Karpas-422 (cell line): ENCODE measurements around the gene LONP1. TPM values are rescaled to one million over a fixed set of nuclear protein-coding genes. Genes with fewer than 3 reads are reported as not detected.
A peak's percentile ranks its signal among the peaks of the same experiment; 100 is the strongest.
"Not testable (repeated sequence)": the region's sequence is repeated elsewhere in the genome, so short reads cannot be mapped to it uniquely, and the experiment has no call there.

Source experiments
- DNase-seq: peaks from one replicate; pipeline ENCODE4 v3.0.0-alpha.2; 2015
- H2AFZ ChIP-seq: fragments of 200-600 bp; sonication (generic); 2 replicates; pipeline ENCODE4 v1.6.1; 2014; ENCODE audit warnings: antibody characterized with exemption, low read length, mixed read lengths
- H3K27ac ChIP-seq: fragments of 200-600 bp; sonication (generic); 2 replicates; pipeline ENCODE4 v1.5.1; 2014; ENCODE audit warnings: mild to moderate bottlenecking, low read length, moderate library complexity
- H3K27me3 ChIP-seq: fragments of 200-600 bp; sonication (generic); 2 replicates; pipeline ENCODE4 v1.6.1; 2014; ENCODE audit warnings: low read length, mixed read lengths
- H3K36me3 ChIP-seq: fragments of 200-600 bp; sonication (generic); 2 replicates; pipeline ENCODE4 v1.6.1; 2014; ENCODE audit warnings: low read length, mixed read lengths; ENCODE audit not compliant: insufficient read depth
- H3K4me1 ChIP-seq: fragments of 200-600 bp; sonication (generic); 2 replicates; pipeline ENCODE4 v1.6.1; 2014; ENCODE audit warnings: mild to moderate bottlenecking, low read length, mixed read lengths
- H3K4me2 ChIP-seq: fragments of 200-600 bp; sonication (generic); 2 replicates; pipeline ENCODE4 v1.6.1; 2014; ENCODE audit warnings: low read length, low read depth, mild to moderate bottlenecking; ENCODE audit not compliant: poor library complexity, severe bottlenecking
- H3K4me3 ChIP-seq: fragments of 200-600 bp; sonication (generic); 2 replicates; pipeline ENCODE4 v1.5.1; 2014; ENCODE audit warnings: mild to moderate bottlenecking, antibody characterized with exemption, low read length, mixed read lengths
- H3K79me2 ChIP-seq: fragments of 200-600 bp; sonication (generic); 2 replicates; pipeline ENCODE4 v1.6.1; 2014; ENCODE audit warnings: mild to moderate bottlenecking, low read length, mixed read lengths
- H3K9ac ChIP-seq: fragments of 200-600 bp; sonication (generic); 2 replicates; pipeline ENCODE4 v1.6.0; 2014; ENCODE audit warnings: low read length
- H3K9me2 ChIP-seq: fragments of 200-600 bp; sonication (generic), shearing (Covaris generic); replicated peaks from 2 replicates; pipeline ENCODE4 v1.6.0; 2014; ENCODE audit warnings: mild to moderate bottlenecking, low read length, moderate library complexity; ENCODE audit not compliant: insufficient read depth
- H3K9me3 ChIP-seq: fragments of 300-700, 200-600 bp; sonication (generic); 2 replicates; pipeline ENCODE4 v1.6.1; 2014; ENCODE audit warnings: low read length, mixed read lengths
- H4K20me1 ChIP-seq: fragments of 200-600 bp; sonication (generic); 2 replicates; pipeline ENCODE4 v1.6.1; 2014; ENCODE audit warnings: mild to moderate bottlenecking, antibody characterized with exemption, low read length, low read depth; ENCODE audit not compliant: insufficient read depth
- total RNA-seq: library from RNA; depleted of rRNA; stranded (reverse); fragments of >200 nt; shearing (Covaris generic); gene quantifications from 2 replicates; pipeline ENCODE4 v1.2.3, GENCODE V29; 2014; ENCODE audit warnings: low replicate concordance

Gene LONP1
- total RNA-seq, 1 experiment from 2014 or later, result 65.7 TPM

- DNase-seq, H3K4me3 ChIP-seq: not testable (repeated sequence)
These were observed 29.0 kb upstream of the LONP1 start for GRCh38 chr19:5748920-5749319.

DNA sequence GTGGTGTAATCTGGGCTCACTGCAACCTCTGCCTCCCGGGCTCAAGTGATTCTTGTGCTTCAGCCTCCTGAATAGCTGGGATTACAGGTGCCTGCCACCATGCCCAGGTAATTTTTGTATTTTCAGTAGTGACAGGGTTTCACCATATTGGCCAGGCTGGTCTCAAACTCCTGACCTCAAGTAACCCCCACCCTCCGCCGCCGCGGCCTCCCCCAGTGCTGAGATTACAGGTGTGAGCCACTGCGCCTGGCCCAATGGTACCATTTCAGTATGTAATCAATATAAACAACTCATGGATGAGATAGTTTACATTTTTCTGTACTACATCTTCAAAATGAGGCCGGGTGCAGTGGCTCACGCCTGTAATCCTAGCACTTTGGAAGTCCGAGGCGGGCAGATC is 25.1 kb upstream of the LONP1 start:
- DNase-seq, H3K4me3 ChIP-seq, H3K36me3 ChIP-seq, H3K79me2 ChIP-seq, H3K9ac ChIP-seq, H3K9me2 ChIP-seq, H3K4me2 ChIP-seq, H3K4me1 ChIP-seq, H3K27ac ChIP-seq, H4K20me1 ChIP-seq, H3K9me3 ChIP-seq, H2AFZ ChIP-seq, H3K27me3 ChIP-seq: not testable (repeated sequence)

More at GRCh38 chr19:5748920-5749319, 29.0 kb upstream of the LONP1 start:
- not testable (repeated sequence) for H3K79me2 ChIP-seq, H3K27me3 ChIP-seq, H3K9me3 ChIP-seq, H4K20me1 ChIP-seq, H3K4me2 ChIP-seq, H3K4me1 ChIP-seq, H3K27ac ChIP-seq, H3K36me3 ChIP-seq, H3K9me2 ChIP-seq, H2AFZ ChIP-seq, H3K9ac ChIP-seq

DNA sequence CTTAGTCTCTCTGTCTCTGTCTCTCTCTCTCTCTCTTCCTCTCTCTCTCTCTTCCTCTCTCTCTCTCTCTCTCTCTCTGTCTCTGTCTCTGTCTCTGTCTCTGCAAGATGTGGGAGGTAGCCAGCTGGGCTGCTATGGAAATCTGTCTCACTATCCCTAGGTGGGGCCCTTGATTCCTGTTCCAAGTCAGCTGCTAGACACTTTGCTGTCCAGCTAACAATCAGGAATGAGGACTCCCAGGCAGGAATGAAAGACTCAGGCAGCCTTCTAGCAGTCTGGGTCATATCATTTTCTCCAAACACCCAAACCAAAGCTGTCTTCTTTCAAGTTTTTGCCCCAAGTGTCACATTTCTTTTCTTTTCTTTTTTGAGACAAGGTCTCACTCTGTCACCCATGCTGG is 23.7 kb upstream of the LONP1 start:
- H3K9me3 ChIP-seq, result no peaks in the 10 kb centered on the region
- H3K9me2 ChIP-seq, result no peaks in the 10 kb centered on the region
- H3K4me3 ChIP-seq, result no peak overlapping the region
- no peaks in the 10 kb centered on the region for H3K27me3 ChIP-seq
- no peaks in the 10 kb centered on the region for H4K20me1 ChIP-seq
- H3K27ac ChIP-seq, result no peak overlapping the region
- no peaks in the 10 kb centered on the region for H3K36me3 ChIP-seq
- no peak overlapping the region for H3K9ac ChIP-seq
- H3K4me2 ChIP-seq, result no peak overlapping the region
- H3K79me2 ChIP-seq, result no peaks in the 10 kb centered on the region
- no peaks in the 10 kb centered on the region for H3K4me1 ChIP-seq
- H2AFZ ChIP-seq, result no peak overlapping the region
- DNase-seq, result no peak

- DNase-seq, result no peak
- Histone ChIP-seq H3K27me3 (no peaks in the 10 kb centered on the region), H2AFZ (no peak overlapping the region), H3K36me3 (no peaks in the 10 kb centered on the region), H3K9ac (no peak overlapping the region), H3K27ac (no peak overlapping the region), H4K20me1 (no peaks in the 10 kb centered on the region), H3K79me2 (no peaks in the 10 kb centered on the region), H3K4me3 (no peak overlapping the region), H3K9me2 (no peaks in the 10 kb centered on the region), H3K9me3 (no peaks in the 10 kb centered on the region), H3K4me2 (no peak overlapping the region), H3K4me1 (no peaks in the 10 kb centered on the region)
These were observed 22.1 kb upstream of the LONP1 start for GRCh38 chr19:5742051-5742450.

- H3K9me3 ChIP-seq, result no peaks in the 10 kb centered on the region
- no peaks in the 10 kb centered on the region for H4K20me1 ChIP-seq
These were observed 18.5 kb upstream of the LONP1 start for GRCh38 chr19:5738423-5738822.

DNA sequence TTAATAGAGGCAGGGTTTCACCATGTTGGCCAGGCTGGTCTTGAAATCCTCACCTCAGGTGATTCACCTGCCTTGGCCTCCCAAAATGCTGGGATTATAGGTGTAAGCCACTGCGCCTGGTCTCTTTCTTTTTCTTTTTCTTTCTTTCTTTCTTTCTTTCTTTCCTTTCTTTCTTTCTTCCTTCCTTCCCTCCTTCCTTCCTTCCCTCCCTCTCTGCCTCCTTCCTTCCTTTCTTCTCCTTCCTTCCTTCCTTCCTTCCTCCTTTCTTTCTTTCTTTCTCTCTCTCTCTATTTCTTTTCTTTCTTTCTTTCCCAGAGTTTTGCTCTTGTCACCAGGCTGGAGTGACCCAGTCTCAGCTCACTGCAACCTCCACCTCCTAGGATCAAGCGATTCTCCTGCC is 13.2 kb upstream of the LONP1 start:
- not testable (repeated sequence) for H3K4me1 ChIP-seq, H2AFZ ChIP-seq, H3K79me2 ChIP-seq

More at GRCh38 chr19:5738423-5738822, 18.5 kb upstream of the LONP1 start:
- no peaks in the 10 kb centered on the region for H3K36me3 ChIP-seq
- H3K27ac ChIP-seq, result no peak overlapping the region
- H3K4me3 ChIP-seq, result no peak overlapping the region
- H3K79me2 ChIP-seq, result no peaks in the 10 kb centered on the region
- no peaks in the 10 kb centered on the region for H3K27me3 ChIP-seq
- H3K4me2 ChIP-seq, result no peak overlapping the region
- H3K9me2 ChIP-seq, result no peaks in the 10 kb centered on the region
- H3K4me1 ChIP-seq, result no peaks in the 10 kb centered on the region
- H3K9ac ChIP-seq, result no peak overlapping the region
- DNase-seq, result no peak
- no peak overlapping the region for H2AFZ ChIP-seq

GRCh38 chr19:5727453-5728050 is 7.6 kb upstream of the LONP1 start:
- H3K4me3 ChIP-seq, result no peak overlapping the region
- H3K9me3 ChIP-seq, result no peaks in the 10 kb centered on the region
- H3K9ac ChIP-seq, result no peak overlapping the region
- H2AFZ ChIP-seq, result no peak overlapping the region
- H3K4me1 ChIP-seq, result no peaks in the 10 kb centered on the region
- no peak for DNase-seq
- no peaks in the 10 kb centered on the region for H3K79me2 ChIP-seq
- no peak overlapping the region for H3K4me2 ChIP-seq
- no peaks in the 10 kb centered on the region for H3K36me3 ChIP-seq
- H4K20me1 ChIP-seq, result no peaks in the 10 kb centered on the region
- H3K27ac ChIP-seq, result no peak overlapping the region
- H3K27me3 ChIP-seq, result no peaks in the 10 kb centered on the region
- H3K9me2 ChIP-seq, result no peaks in the 10 kb centered on the region

More for the DNA sequence above, 13.2 kb upstream of the LONP1 start:
- not testable (repeated sequence) for H3K9me3 ChIP-seq, H3K36me3 ChIP-seq, DNase-seq, H3K9ac ChIP-seq, H3K27ac ChIP-seq, H3K4me3 ChIP-seq, H4K20me1 ChIP-seq, H3K4me2 ChIP-seq, H3K27me3 ChIP-seq, H3K9me2 ChIP-seq

DNA sequence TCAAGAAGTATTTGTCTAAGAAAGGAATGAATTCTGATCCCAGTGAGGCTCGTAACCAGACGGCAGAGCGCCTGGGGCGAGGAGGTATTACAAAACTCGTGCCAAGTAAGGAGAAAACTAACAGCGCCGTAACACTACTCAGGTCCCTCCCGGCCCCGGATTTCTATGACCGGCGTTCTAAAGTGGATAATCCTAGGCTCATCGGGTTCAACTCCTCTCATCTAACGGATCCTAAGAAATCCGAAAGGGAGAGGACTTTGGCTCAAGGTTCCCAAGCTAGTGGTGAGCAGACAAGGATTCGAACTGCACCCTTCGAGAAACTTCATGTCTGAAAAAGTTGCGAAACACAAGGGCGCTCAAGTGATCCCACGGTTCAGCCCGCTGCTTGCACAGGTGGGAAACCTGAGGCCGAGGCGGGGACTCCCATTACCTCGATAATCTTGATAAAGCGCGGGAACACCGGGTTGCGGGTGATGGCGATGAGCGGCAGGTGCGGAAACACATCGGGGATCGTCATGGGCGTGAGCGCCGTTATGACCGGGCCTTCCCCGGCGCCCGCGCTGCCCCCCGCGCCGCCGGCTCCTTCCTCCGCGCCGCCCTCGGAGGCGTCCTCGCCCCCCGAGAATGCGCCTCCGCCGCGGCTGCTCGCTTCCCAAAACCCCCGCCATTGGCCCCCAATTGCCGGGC is 529 bp downstream of the LONP1 start:
- no peaks in the 10 kb centered on the region for H3K9me3 ChIP-seq
- peaks cover 13% of the 10 kb centered on the region; the same call in 1 of the 2 replicates for H3K36me3 ChIP-seq
- no peaks in the 10 kb centered on the region for H3K27me3 ChIP-seq
- H3K27ac ChIP-seq, result peak overlapping the region; percentile 77; the same call in 1 of the 2 replicates
- H4K20me1 ChIP-seq, result peaks cover 13% of the 10 kb centered on the region
- peak overlapping the region; percentile 98 for H3K4me2 ChIP-seq
- H3K9me2 ChIP-seq, result no peaks in the 10 kb centered on the region
- peak overlapping the region; percentile 82 for H3K9ac ChIP-seq
- peaks cover 22% of the 10 kb centered on the region for H3K4me1 ChIP-seq
- DNase-seq, result peak; percentile 71
- peaks cover 51% of the 10 kb centered on the region for H3K79me2 ChIP-seq
- H3K4me3 ChIP-seq, result peak overlapping the region; percentile 82
- H2AFZ ChIP-seq, result no peak overlapping the region
